HepG2 (cell line): ENCODE measurements around the gene AQP9.

Source experiments
- CHD2 ChIP-seq: IDR thresholded peaks from 2 replicates; pipeline ENCODE4 v1.6.1; 2011; ENCODE audit warnings: low read depth, low read length, improper control_type of control experiment
- TARDBP ChIP-seq: sonication (generic); formaldehyde crosslinking; IDR thresholded peaks from 2 replicates; pipeline ENCODE4 v1.8.0; 2022; ENCODE audit warnings: mild to moderate bottlenecking, missing genetic modification reagents
- ZFP36 ChIP-seq: fragments of 150-350 bp; IDR thresholded peaks from 2 replicates; pipeline ENCODE4 v1.6.1; 2018; ENCODE audit warnings: borderline replicate concordance, low read length, low read depth; ENCODE audit not compliant: partially characterized antibody
- TF ChIP-seq, protein P1 (sequence below): sonication (generic); formaldehyde crosslinking; IDR thresholded peaks from 2 replicates; pipeline ENCODE4 v1.4.0; 2020; ENCODE audit warnings: missing genetic modification reagents
- TF ChIP-seq, protein P2 (sequence below): sonication (generic); formaldehyde crosslinking; IDR thresholded peaks from 2 replicates; pipeline ENCODE4 v1.5.0; 2020; ENCODE audit warnings: mild to moderate bottlenecking, missing genetic modification reagents, moderate library complexity

DNA sequence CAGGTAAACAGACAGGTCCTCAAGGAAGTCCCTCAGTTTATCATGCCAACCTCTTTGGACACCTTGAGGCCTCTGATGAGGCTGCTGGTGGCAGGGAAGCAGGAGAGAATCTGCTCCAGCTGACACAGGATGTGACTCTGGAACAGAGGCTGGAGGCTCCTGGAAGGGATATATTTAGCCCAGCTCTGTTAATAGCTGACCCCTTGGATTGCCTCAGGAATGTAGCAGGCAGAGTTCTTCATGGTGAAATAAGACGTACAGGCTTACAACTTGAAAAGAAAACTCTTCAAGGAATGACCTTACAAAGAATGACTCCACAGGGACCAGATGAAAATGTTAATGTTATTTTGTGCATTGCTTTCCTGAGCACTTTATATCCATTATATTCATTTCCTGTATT, 90.5 kb downstream of the AQP9 start:
- TF ChIP-seq CHD2 = no peak
- TF ChIP-seq, protein P1, sequence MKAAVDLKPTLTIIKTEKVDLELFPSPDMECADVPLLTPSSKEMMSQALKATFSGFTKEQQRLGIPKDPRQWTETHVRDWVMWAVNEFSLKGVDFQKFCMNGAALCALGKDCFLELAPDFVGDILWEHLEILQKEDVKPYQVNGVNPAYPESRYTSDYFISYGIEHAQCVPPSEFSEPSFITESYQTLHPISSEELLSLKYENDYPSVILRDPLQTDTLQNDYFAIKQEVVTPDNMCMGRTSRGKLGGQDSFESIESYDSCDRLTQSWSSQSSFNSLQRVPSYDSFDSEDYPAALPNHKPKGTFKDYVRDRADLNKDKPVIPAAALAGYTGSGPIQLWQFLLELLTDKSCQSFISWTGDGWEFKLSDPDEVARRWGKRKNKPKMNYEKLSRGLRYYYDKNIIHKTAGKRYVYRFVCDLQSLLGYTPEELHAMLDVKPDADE (CRISPR knock-in tag) = no peak
- TF ChIP-seq TARDBP = no peak
- TF ChIP-seq, protein P2, sequence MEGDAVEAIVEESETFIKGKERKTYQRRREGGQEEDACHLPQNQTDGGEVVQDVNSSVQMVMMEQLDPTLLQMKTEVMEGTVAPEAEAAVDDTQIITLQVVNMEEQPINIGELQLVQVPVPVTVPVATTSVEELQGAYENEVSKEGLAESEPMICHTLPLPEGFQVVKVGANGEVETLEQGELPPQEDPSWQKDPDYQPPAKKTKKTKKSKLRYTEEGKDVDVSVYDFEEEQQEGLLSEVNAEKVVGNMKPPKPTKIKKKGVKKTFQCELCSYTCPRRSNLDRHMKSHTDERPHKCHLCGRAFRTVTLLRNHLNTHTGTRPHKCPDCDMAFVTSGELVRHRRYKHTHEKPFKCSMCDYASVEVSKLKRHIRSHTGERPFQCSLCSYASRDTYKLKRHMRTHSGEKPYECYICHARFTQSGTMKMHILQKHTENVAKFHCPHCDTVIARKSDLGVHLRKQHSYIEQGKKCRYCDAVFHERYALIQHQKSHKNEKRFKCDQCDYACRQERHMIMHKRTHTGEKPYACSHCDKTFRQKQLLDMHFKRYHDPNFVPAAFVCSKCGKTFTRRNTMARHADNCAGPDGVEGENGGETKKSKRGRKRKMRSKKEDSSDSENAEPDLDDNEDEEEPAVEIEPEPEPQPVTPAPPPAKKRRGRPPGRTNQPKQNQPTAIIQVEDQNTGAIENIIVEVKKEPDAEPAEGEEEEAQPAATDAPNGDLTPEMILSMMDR (CRISPR knock-in tag) = no peak
- no peak for TF ChIP-seq ZFP36
